Ovary (tissue), 3 donors: ENCODE results near the gene LRRC15.

ENCODE experiments used
- CTCF ChIP-seq, 3 donors: fragments of 450-650 bp in 2 of 3; fragments of 200-600 bp in 1 of 3; IDR thresholded peaks; one replicate each; pipeline versions ENCODE4 v1.5.1 to v1.8.0; 2016 to 2022; ENCODE audit warnings: antibody characterized with exemption in 3 of 3, mild to moderate bottlenecking in 1 of 3
- POLR2A ChIP-seq: fragments of 450-650 bp; IDR thresholded peaks from one replicate; pipeline ENCODE4 v1.6.1; 2017; ENCODE audit warnings: antibody characterized with exemption, mild to moderate bottlenecking, moderate library complexity
- donor health status: DM: no; HTN: no; CAD: no.

GRCh38 chr3:194376241-194376560, 6.7 kb upstream of the LRRC15 start:
- TF ChIP-seq CTCF (IDR thresholded peaks at IDR 0.05) (no peak), POLR2A (no peak)
